K562 (cell line): ENCODE results near the gene DLK1. TPM values are rescaled to one million over a fixed set of nuclear protein-coding genes. Genes with fewer than 3 reads are reported as not detected.
A peak's percentile ranks its signal among the peaks of the same experiment; 100 is the strongest.

Experiments used
- ASH1L ChIP-seq: fragments of 450-650 bp; IDR thresholded peaks from 2 replicates; pipeline ENCODE4 v1.6.1; 2018; ENCODE audit warnings: borderline replicate concordance, mild to moderate bottlenecking, low read depth; ENCODE audit not compliant: partially characterized antibody
- CBX5 ChIP-seq: IDR thresholded peaks from 2 replicates; pipeline ENCODE4 v1.6.1; 2014; ENCODE audit warnings: low read depth, borderline replicate concordance
- CSDE1 ChIP-seq, 2 experiments: fragments of 450-650 bp; IDR thresholded peaks; 2 replicates each; pipeline ENCODE4 v1.6.1; 2016; ENCODE audit warnings: mild to moderate bottlenecking in 1 of 2
- FIP1L1 ChIP-seq: fragments of 200-400 bp; formaldehyde crosslinking; IDR thresholded peaks from 2 replicates; pipeline ENCODE4 v1.6.1; 2018; ENCODE audit warnings: mild to moderate bottlenecking, low read depth, low read length; ENCODE audit not compliant: poor library complexity, severe bottlenecking
- NR2C1 ChIP-seq, 2 experiments: fragments of 450-650 bp; IDR thresholded peaks; 2 replicates each; pipeline ENCODE4 v1.6.1; 2017; ENCODE audit warnings: mild to moderate bottlenecking in 2 of 2, antibody characterized with exemption in 1 of 2, inconsistent platforms in 1 of 2, missing compliant biosample characterization in 1 of 2, missing genetic modification characterization in 1 of 2
- POLR3G ChIP-seq: IDR thresholded peaks from 2 replicates; pipeline ENCODE4 v1.6.1; 2011; ENCODE audit not compliant: insufficient read length, insufficient replicate concordance; ENCODE audit errors: extremely low read depth
- SRSF3 ChIP-seq: fragments of 200-400 bp; formaldehyde crosslinking; IDR thresholded peaks from 2 replicates; pipeline ENCODE4 v1.6.1; 2016; ENCODE audit warnings: mild to moderate bottlenecking, low read length, moderate library complexity; ENCODE audit not compliant: insufficient read depth
- TAF7 ChIP-seq: fragments of 450-650 bp; IDR thresholded peaks from 2 replicates; pipeline ENCODE4 v1.6.1; 2016; ENCODE audit warnings: missing genetic modification characterization, missing compliant biosample characterization
- ZNF57 ChIP-seq: fragments of 450-650 bp; formaldehyde crosslinking; IDR thresholded peaks from 2 replicates; pipeline ENCODE4 v1.4.0; 2020; ENCODE audit warnings: mild to moderate bottlenecking, moderate library complexity
- polyA plus RNA-seq, 8 experiments: library from polyadenylated mRNA; depleted of rRNA in 4 of 8; stranded (reverse) in 5 of 8; unstranded in 3 of 8; fragments of >200 nt; fragmentation: Nextera tagmentation in 2 of 8; fragmentation: Illumina TruSeq in 1 of 8; extraction: Ambion mirVana in 2 of 8; extraction: Trizol in 1 of 8; gene quantifications; 2 replicates each; pipeline versions ENCODE4 v1.2.1 to v1.2.3, GENCODE V29; 2011 to 2014; ENCODE audit warnings: inconsistent platforms in 1 of 8, missing spikeins in 1 of 8
- total RNA-seq, 7 experiments: library from RNA; depleted of rRNA in 6 of 7; stranded (reverse); fragments of >200 nt in 6 of 7; fragmentation: Illumina TruSeq in 2 of 7; extraction: Trizol in 2 of 7; gene quantifications; 2 replicates each; pipeline versions ENCODE4 v1.2.1 to v1.2.3, GENCODE V29; 2011 to 2021; ENCODE audit warnings: low replicate concordance in 1 of 7
- TF ChIP-seq, protein P1 (sequence below), 2 experiments: fragments of 450-650 bp in 1 of 2; sonication (generic) in 1 of 2; formaldehyde crosslinking in 1 of 2; IDR thresholded peaks; 2 replicates each; pipeline versions ENCODE4 v1.7.1 to v1.9.0; 2016 to 2022; ENCODE audit warnings: inconsistent platforms in 1 of 2, mild to moderate bottlenecking in 1 of 2, missing genetic modification reagents in 1 of 2
- TF ChIP-seq, protein P2 (sequence below): fragments of 250-450 bp; sonication (Bioruptor Pico); IDR thresholded peaks from 2 replicates; pipeline ENCODE4 v1.8.0; 2021; ENCODE audit warnings: borderline replicate concordance, mild to moderate bottlenecking, moderate library complexity; ENCODE audit not compliant: poor library complexity, severe bottlenecking
- TF ChIP-seq, protein P3 (sequence below): fragments of 250-450 bp; sonication (Bioruptor Pico); IDR thresholded peaks from 2 replicates; pipeline ENCODE4 v1.4.0; 2020; ENCODE audit warnings: borderline replicate concordance

The DLK1 gene
- total and polyA plus RNA-seq, 9 of the 15 experiments (the other 6 are each of a cell fraction or from before 2014, with no cell fraction given): 4.4 to 97.2 (median 15.3) TPM

DNA sequence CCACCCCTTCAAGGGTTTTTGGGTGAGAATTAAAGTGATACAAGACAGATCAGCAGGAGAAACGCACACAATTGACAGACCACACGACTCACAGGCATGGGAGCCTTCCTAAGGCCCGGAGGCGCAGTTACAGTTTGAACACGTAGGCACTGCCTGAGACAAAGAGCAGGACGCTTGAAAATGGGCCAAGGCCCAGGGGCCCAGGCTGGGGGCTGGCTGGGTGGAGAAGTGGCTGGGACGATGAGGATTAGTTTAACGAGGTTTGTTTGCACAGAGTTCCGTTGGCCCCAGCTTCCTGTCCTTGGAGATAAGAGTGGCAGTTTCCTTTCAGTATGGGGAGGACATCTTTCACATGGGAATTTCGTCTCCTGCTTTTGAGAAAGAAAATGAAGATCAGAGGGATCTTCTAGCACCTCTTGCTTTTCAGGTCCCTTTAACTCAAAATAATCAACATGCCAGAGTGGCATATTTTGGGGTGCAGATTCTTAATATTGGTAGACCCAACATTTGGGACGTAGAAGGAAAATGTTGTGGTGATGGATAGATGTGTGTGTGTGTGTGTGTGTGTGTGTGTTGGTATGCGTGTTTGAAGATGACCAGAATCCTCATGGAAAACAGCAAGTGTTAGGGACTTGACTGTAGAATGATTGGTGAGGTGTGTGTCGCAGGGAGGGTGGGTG, 44.6 kb downstream of the DLK1 start (continued):
- TF ChIP-seq, protein P1, sequence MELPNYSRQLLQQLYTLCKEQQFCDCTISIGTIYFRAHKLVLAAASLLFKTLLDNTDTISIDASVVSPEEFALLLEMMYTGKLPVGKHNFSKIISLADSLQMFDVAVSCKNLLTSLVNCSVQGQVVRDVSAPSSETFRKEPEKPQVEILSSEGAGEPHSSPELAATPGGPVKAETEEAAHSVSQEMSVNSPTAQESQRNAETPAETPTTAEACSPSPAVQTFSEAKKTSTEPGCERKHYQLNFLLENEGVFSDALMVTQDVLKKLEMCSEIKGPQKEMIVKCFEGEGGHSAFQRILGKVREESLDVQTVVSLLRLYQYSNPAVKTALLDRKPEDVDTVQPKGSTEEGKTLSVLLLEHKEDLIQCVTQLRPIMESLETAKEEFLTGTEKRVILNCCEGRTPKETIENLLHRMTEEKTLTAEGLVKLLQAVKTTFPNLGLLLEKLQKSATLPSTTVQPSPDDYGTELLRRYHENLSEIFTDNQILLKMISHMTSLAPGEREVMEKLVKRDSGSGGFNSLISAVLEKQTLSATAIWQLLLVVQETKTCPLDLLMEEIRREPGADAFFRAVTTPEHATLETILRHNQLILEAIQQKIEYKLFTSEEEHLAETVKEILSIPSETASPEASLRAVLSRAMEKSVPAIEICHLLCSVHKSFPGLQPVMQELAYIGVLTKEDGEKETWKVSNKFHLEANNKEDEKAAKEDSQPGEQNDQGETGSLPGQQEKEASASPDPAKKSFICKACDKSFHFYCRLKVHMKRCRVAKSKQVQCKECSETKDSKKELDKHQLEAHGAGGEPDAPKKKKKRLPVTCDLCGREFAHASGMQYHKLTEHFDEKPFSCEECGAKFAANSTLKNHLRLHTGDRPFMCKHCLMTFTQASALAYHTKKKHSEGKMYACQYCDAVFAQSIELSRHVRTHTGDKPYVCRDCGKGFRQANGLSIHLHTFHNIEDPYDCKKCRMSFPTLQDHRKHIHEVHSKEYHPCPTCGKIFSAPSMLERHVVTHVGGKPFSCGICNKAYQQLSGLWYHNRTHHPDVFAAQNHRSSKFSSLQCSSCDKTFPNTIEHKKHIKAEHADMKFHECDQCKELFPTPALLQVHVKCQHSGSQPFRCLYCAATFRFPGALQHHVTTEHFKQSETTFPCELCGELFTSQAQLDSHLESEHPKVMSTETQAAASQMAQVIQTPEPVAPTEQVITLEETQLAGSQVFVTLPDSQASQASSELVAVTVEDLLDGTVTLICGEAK (IDR thresholded peaks at IDR 0.05): peak; percentile 52; the same call in 1 of the 2 replicates
- TF ChIP-seq, protein P1 (CRISPR knock-in tag; IDR thresholded peaks at IDR 0.05): no peak
- TF ChIP-seq NR2C1 (IDR thresholded peaks at IDR 0.05) (no peak), NR2C1 (tag; IDR thresholded peaks at IDR 0.05) (no peak; the same call in 1 of the 2 replicates), TAF7 (tag) (peak; percentile 57; the same call in 1 of the 2 replicates), FIP1L1 (no peak), ASH1L (no peak), ZNF57 (CRISPR knock-in tag) (0 out of 2 replicates have a peak, but pooled peaks have one; percentile 15), POLR3G (no peak), CSDE1 (IDR thresholded peaks at IDR 0.05) (no peak), SRSF3 (no peak), CBX5 (no peak)
- TF ChIP-seq, protein P2, sequence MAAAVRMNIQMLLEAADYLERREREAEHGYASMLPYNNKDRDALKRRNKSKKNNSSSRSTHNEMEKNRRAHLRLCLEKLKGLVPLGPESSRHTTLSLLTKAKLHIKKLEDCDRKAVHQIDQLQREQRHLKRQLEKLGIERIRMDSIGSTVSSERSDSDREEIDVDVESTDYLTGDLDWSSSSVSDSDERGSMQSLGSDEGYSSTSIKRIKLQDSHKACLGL: no peak
- TF ChIP-seq, protein P3, sequence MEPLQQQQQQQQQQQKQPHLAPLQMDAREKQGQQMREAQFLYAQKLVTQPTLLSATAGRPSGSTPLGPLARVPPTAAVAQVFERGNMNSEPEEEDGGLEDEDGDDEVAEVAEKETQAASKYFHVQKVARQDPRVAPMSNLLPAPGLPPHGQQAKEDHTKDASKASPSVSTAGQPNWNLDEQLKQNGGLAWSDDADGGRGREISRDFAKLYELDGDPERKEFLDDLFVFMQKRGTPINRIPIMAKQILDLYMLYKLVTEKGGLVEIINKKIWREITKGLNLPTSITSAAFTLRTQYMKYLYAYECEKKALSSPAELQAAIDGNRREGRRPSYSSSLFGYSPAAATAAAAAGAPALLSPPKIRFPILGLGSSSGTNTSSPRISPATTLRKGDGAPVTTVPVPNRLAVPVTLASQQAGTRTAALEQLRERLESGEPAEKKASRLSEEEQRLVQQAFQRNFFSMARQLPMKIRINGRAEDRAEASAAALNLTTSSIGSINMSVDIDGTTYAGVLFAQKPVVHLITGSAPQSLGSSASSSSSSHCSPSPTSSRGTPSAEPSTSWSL: no peak
